A549 (cell line): ENCODE measurements around the gene GUCY2D. TPM values are rescaled to one million over a fixed set of nuclear protein-coding genes. Genes with fewer than 3 reads are reported as not detected.

Experiments
- ATAC-seq, 2 experiments: fragments of 200-7000 bp in 1 of 2; fragments of >200 bp in 1 of 2; cut with Nextera tagmentation in 1 of 2; cut with Tn5 transposase in 1 of 2; 3 replicates each; pipeline versions ENCODE4 v1.8.0 to v1.9.1; 2018 to 2020; ENCODE audit warnings: mild to moderate bottlenecking in 1 of 2, moderate library complexity in 1 of 2
- CTCF ChIA-PET: fragments of 300-600 bp; sonication (Branson Sonifier 250); formaldehyde crosslinking; extraction: SDS; loops from one replicate; lab custom pipeline; 2021; ENCODE audit warnings: antibody characterized with exemption, inconsistent platforms; lab: Yijun Ruan, JAX
- POLR2A ChIA-PET: fragments of 350-600 bp; formaldehyde crosslinking; extraction: SDS; loops from one replicate; lab custom pipeline; 2021; ENCODE audit warnings: antibody characterized with exemption, inconsistent platforms; lab: Yijun Ruan, JAX
- DNase-seq, 2 experiments: peaks; one replicate each; pipeline versions ENCODE4 v3.0.0 to v3.0.0-alpha.2; 2011 to 2016; ENCODE audit warnings: low read depth in 1 of 2, low spot score in 1 of 2
- FAIRE-seq: peaks from 2 replicates; lab custom pipeline; 2011; peaks lifted over from hg19 to GRCh38; lab: Jason Lieb, UNC
- H3K27ac ChIP-seq, 2 experiments: fragments of >200 bp; sonication (Bioruptor Twin); formaldehyde crosslinking; 3 replicates each; pipeline ENCODE4 v1.5.1; 2016 to 2017
- H3K4me1 ChIP-seq: fragments of >200 bp; sonication (Bioruptor Twin); formaldehyde crosslinking; 3 replicates; pipeline ENCODE4 v1.6.1; 2016
- H3K4me2 ChIP-seq: fragments of >200 bp; sonication (Bioruptor Twin); formaldehyde crosslinking; 3 replicates; pipeline ENCODE4 v1.6.1; 2016
- H3K4me3 ChIP-seq: fragments of >200 bp; sonication (Bioruptor Twin); formaldehyde crosslinking; 3 replicates; pipeline ENCODE4 v1.5.1; 2016
- H3K9me3 ChIP-seq: fragments of >200 bp; sonication (Bioruptor Twin); formaldehyde crosslinking; 3 replicates; pipeline ENCODE4 v1.6.1; 2016
- BCL3 ChIP-seq: fragments of >200 bp; sonication (Bioruptor Twin); formaldehyde crosslinking; IDR thresholded peaks from 3 replicates; pipeline ENCODE4 v1.6.1; 2016
- CBX2 ChIP-seq: fragments of 200-600 bp; sonication (generic); IDR thresholded peaks from 2 replicates; pipeline ENCODE4 v1.6.1; 2016; ENCODE audit warnings: low read depth, mild to moderate bottlenecking, borderline replicate concordance
- CEBPB ChIP-seq, 2 experiments: fragments of >200 bp in 1 of 2; sonication (Bioruptor Twin) in 1 of 2; formaldehyde crosslinking in 1 of 2; IDR thresholded peaks; 2 replicates each; pipeline ENCODE4 v1.6.1; 2012 to 2016
- CHD2 ChIP-seq: fragments of 150-350 bp; IDR thresholded peaks from 2 replicates; pipeline ENCODE4 v1.6.1; 2014; ENCODE audit warnings: low read length; ENCODE audit not compliant: partially characterized antibody
- CHD4 ChIP-seq: fragments of 200-600 bp; sonication (generic); IDR thresholded peaks from 2 replicates; pipeline ENCODE4 v1.6.1; 2016; ENCODE audit warnings: antibody characterized with exemption, mild to moderate bottlenecking, borderline replicate concordance
- E2F6 ChIP-seq: IDR thresholded peaks from 2 replicates; pipeline ENCODE4 v1.6.1; 2012; ENCODE audit warnings: low read depth, borderline replicate concordance
- EHMT2 ChIP-seq: fragments of 200-600 bp; sonication (generic); IDR thresholded peaks from 2 replicates; pipeline ENCODE4 v1.6.1; 2016; ENCODE audit warnings: antibody characterized with exemption, low read depth, mild to moderate bottlenecking, moderate library complexity
- EP300 ChIP-seq, 2 experiments: fragments of >200 bp; sonication (Bioruptor Twin); formaldehyde crosslinking; IDR thresholded peaks; 2 replicates in 1 of 2; 3 replicates in 1 of 2; pipeline ENCODE4 v1.6.1; 2016 to 2017
- FOSL2 ChIP-seq, 2 experiments: fragments of 450-650 bp in 1 of 2; fragments of >200 bp in 1 of 2; sonication (Bioruptor Twin) in 1 of 2; formaldehyde crosslinking; IDR thresholded peaks; 2 replicates each; pipeline versions ENCODE4 v1.5.0 to v1.6.1; 2016 to 2020; ENCODE audit warnings: mild to moderate bottlenecking in 1 of 2, moderate library complexity in 1 of 2
- FOXS1 ChIP-seq: fragments of 250-450 bp; sonication (Bioruptor Pico); IDR thresholded peaks from 2 replicates; pipeline ENCODE4 v1.5.0; 2020; ENCODE audit warnings: mild to moderate bottlenecking, moderate library complexity
- GATA3 ChIP-seq: IDR thresholded peaks from 2 replicates; pipeline ENCODE4 v1.6.1; 2012; ENCODE audit warnings: borderline replicate concordance
- HDAC2 ChIP-seq: fragments of 200-600 bp; sonication (generic); IDR thresholded peaks from 2 replicates; pipeline ENCODE4 v1.6.1; 2016
- JUN ChIP-seq, 2 experiments: fragments of >200 bp; sonication (Bioruptor Twin); formaldehyde crosslinking; IDR thresholded peaks; 2 replicates in 1 of 2; 3 replicates in 1 of 2; pipeline ENCODE4 v1.6.1; 2016 to 2017
- KDM1A ChIP-seq: fragments of 200-600 bp; sonication (generic); IDR thresholded peaks from 2 replicates; pipeline ENCODE4 v1.6.1; 2016; ENCODE audit warnings: low read depth, mild to moderate bottlenecking
- PBX3 ChIP-seq: IDR thresholded peaks from 2 replicates; pipeline ENCODE4 v1.6.1; 2012
- PHF8 ChIP-seq: fragments of 200-600 bp; sonication (generic); IDR thresholded peaks from 2 replicates; pipeline ENCODE4 v1.6.1; 2016; ENCODE audit warnings: low read depth, mild to moderate bottlenecking, antibody characterized with exemption, moderate library complexity, borderline replicate concordance
- REST ChIP-seq: fragments of 200-600 bp; sonication (generic); IDR thresholded peaks from 2 replicates; pipeline ENCODE4 v1.6.1; 2016; ENCODE audit warnings: antibody characterized with exemption, mild to moderate bottlenecking, moderate library complexity
- RNF2 ChIP-seq: fragments of 200-600 bp; sonication (generic); IDR thresholded peaks from 2 replicates; pipeline ENCODE4 v1.6.1; 2016; ENCODE audit warnings: low read depth, mild to moderate bottlenecking, antibody characterized with exemption, moderate library complexity, borderline replicate concordance
- SMC3 ChIP-seq: fragments of >200 bp; sonication (Bioruptor Twin); formaldehyde crosslinking; IDR thresholded peaks from 3 replicates; pipeline ENCODE4 v1.6.1; 2018; ENCODE audit warnings: inconsistent platforms
- TFCP2L1 ChIP-seq: fragments of 250-450 bp; sonication (Bioruptor Pico); IDR thresholded peaks from 2 replicates; pipeline ENCODE4 v1.5.0; 2021; ENCODE audit warnings: mild to moderate bottlenecking
- TP53 ChIP-seq: fragments of 250-450 bp; sonication (Bioruptor Pico); IDR thresholded peaks from 2 replicates; pipeline ENCODE4 v1.5.0; 2021; ENCODE audit warnings: mild to moderate bottlenecking, moderate library complexity
- WGBS: methylation state at CpG from one replicate; pipeline ENCODE4 v1.1.6; 2017; ENCODE audit errors: missing lambda C conversion rate; 5-methylcytosine and 5-hydroxymethylcytosine counted together
- polyA plus RNA-seq, 4 experiments: library from polyadenylated mRNA; depleted of rRNA in 3 of 4; stranded (reverse); fragments of >200 nt; fragmentation: RNase III in 1 of 4; extraction: RNeasy Plus Mini Kit Qiagen cat#74134 plus additional on column Dnase treatment in 1 of 4; gene quantifications; 2 replicates in 3 of 4; 3 replicates in 1 of 4; pipeline ENCODE4 v1.2.3, GENCODE V29; 2011 to 2017
- TF ChIP-seq, protein P1 (sequence below): fragments of >200 bp; sonication (Bioruptor Twin); formaldehyde crosslinking; IDR thresholded peaks from 3 replicates; pipeline ENCODE4 v1.5.1; 2016

GUCY2D gene
- polyA plus RNA-seq, 2 of the 4 experiments (the other 2 are of a cell fraction), result 0.14 TPM; not detected in 1

DNA sequence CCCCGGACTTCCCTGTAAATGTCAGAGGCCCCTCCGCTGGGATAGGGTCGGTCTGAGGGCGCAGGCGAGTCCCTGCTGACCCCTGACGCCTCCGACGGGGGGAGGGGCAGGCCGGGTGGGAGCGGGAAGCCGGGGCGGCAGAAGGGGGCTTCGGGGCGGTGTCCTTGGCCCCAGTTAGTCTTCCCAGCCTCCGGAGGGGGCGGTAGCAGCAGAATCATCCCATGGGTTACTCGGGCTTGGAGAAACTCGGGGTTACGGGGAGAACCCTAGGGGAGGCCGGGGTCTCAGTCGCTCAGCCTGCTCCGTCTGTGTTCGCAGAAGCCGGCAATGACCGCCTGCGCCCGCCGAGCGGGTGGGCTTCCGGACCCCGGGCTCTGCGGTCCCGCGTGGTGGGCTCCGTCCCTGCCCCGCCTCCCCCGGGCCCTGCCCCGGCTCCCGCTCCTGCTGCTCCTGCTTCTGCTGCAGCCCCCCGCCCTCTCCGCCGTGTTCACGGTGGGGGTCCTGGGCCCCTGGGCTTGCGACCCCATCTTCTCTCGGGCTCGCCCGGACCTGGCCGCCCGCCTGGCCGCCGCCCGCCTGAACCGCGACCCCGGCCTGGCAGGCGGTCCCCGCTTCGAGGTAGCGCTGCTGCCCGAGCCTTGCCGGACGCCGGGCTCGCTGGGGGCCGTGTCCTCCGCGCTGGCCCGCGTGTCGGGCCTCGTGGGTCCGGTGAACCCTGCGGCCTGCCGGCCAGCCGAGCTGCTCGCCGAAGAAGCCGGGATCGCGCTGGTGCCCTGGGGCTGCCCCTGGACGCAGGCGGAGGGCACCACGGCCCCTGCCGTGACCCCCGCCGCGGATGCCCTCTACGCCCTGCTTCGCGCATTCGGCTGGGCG lies 542 bp downstream of the GUCY2D start:
- H3K27ac ChIP-seq, result no peak overlapping the region
- no peak overlapping the region for H3K4me3 ChIP-seq
- TF ChIP-seq FOXS1 (CRISPR knock-in tag) (no peak), EHMT2 (no peak), PHF8 (no peak), CHD2 (no peak), RNF2 (no peak), GATA3 (no peak), KDM1A (no peak), REST (no peak), SMC3 (no peak)
- TF ChIP-seq, protein P1, sequence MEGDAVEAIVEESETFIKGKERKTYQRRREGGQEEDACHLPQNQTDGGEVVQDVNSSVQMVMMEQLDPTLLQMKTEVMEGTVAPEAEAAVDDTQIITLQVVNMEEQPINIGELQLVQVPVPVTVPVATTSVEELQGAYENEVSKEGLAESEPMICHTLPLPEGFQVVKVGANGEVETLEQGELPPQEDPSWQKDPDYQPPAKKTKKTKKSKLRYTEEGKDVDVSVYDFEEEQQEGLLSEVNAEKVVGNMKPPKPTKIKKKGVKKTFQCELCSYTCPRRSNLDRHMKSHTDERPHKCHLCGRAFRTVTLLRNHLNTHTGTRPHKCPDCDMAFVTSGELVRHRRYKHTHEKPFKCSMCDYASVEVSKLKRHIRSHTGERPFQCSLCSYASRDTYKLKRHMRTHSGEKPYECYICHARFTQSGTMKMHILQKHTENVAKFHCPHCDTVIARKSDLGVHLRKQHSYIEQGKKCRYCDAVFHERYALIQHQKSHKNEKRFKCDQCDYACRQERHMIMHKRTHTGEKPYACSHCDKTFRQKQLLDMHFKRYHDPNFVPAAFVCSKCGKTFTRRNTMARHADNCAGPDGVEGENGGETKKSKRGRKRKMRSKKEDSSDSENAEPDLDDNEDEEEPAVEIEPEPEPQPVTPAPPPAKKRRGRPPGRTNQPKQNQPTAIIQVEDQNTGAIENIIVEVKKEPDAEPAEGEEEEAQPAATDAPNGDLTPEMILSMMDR, result no peak
- no peak overlapping the region for H3K4me2 ChIP-seq
- DNase-seq (no peak), FAIRE-seq (no peak), ATAC-seq (no peak)
- CTCF ChIA-PET, result interaction anchor here (0.7 to 8.5 kb wide), 6 partner anchors 13 to 315 kb away, joined by 3 to 95 read pairs (median 11); no protein-coding TSS in a partner anchor
- POLR2A ChIA-PET, result no interaction called here
- H3K9me3 ChIP-seq, result no peaks in the 10 kb centered on the region
- no peaks in the 10 kb centered on the region for H3K4me1 ChIP-seq
- WGBS, result 38% methylated on average over 31 of the region's 92 CpGs

DNA sequence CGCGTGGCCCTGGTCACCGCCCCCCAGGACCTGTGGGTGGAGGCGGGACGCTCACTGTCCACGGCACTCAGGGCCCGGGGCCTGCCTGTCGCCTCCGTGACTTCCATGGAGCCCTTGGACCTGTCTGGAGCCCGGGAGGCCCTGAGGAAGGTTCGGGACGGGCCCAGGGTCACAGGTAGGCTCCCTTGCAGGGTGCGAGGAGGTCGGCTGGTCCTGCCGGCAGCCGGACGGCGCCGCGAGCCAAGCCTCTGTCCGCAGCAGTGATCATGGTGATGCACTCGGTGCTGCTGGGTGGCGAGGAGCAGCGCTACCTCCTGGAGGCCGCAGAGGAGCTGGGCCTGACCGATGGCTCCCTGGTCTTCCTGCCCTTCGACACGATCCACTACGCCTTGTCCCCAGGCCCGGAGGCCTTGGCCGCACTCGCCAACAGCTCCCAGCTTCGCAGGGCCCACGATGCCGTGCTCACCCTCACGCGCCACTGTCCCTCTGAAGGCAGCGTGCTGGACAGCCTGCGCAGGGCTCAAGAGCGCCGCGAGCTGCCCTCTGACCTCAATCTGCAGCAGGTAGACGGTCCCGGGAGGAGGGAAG lies 1.3 kb downstream of the GUCY2D start:
- Histone ChIP-seq H3K4me2 (no peak overlapping the region), H3K9me3 (no peaks in the 10 kb centered on the region), H3K4me3 (no peak overlapping the region), H3K4me1 (no peaks in the 10 kb centered on the region), H3K27ac (no peak overlapping the region)
- WGBS, result 89% methylated on average over 34 of the region's 44 CpGs
- DNase-seq (no peak), ATAC-seq (no peak), FAIRE-seq (no peak)
- POLR2A ChIA-PET, result no interaction called here
- CTCF ChIA-PET, result interaction anchor here (0.9 to 8.5 kb wide), 9 partner anchors 11 to 91 kb away, joined by 3 to 95 read pairs (median 6); no protein-coding TSS in a partner anchor
- TF ChIP-seq SMC3 (no peak), EP300 (IDR thresholded peaks at IDR 0.05) (no peak), BCL3 (no peak), CHD4 (no peak), PBX3 (no peak), REST (no peak), JUN (IDR thresholded peaks at IDR 0.05) (no peak), CEBPB (IDR thresholded peaks at IDR 0.05) (no peak), E2F6 (no peak), HDAC2 (no peak), TP53 (CRISPR knock-in tag) (no peak), PHF8 (no peak), TFCP2L1 (CRISPR knock-in tag) (no peak), CBX2 (no peak), FOSL2 (IDR thresholded peaks at IDR 0.05) (no peak), FOSL2 (CRISPR knock-in tag; IDR thresholded peaks at IDR 0.05) (no peak)
